ENCODE results near the gene RGCC.

RGCC gene

DNA sequence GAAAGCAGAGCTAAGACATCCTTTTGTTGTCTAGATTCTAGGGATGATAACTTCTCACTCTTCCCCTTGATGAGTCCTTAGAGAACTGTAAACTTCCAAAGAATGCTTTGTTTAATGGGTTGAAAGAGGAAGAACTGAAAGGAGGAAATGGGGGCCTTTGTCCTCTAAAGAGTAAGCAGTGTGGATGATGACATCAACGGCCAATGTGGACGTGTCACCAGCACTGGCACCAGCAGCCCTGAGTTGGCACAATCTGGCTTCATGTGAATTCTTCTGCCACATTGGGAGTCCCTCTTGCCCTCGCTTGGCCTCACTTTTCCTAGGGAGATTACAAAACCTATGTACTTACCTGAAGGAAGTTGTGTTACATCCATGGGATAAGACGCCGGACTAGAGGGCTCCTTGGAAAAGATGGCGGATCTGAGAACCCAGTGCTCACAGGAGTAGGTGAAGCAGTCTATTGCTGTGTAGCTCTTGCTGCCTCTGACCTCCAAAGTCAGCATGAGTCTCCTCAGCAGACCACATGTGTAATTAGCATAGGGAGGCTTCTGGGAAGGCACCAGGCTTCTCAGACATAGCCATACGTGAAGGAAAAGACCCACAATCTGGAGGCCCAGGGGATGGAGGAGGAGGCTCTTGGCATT is 62.8 kb downstream of the RGCC start:
- no peak for DNase-seq

Data from activated CD8-positive, alpha-beta memory T cell treated with anti-CD3 and anti-CD28 coated beads for 24 hours (primary cell).